Measurements from ENCODE around the gene ANP32A.

Gene ANP32A

DNA sequence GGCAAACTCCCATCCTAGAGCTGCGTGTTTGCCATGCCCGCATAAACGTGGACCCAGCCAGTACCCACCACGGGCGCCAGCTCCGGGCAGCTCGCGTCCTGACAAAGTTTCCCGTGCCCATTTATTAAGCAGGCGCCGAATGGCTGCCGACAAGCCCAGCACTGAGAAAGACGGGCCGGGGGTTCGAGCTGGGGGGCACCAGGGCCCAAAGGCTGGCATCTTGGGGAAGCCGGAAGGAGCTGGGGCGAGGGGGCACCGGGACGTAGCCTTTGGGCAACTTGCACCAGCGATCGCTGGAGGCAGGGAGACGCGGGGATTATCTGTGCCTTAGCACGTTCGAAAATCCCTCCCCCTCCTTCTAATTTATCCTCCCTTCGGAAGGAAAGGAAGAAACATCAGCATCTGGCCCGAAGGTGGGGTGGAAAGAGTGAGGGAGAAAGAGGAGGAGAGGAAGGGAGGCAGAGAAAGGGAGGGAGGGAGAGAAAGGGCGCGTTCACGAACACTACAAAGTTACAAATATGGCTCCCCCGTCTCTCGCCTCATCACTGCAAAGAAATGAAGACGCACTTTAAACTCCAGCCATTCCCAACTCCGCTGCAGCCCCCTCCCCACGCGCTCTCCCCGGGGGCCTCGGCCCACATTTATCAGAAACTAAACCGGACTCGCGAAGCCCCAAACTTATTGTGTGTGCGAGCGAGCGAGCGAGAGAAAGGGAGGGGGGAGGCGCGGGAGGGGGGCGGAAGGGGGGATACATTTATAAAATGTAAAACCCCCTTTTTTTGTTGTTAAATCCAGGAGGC is 1.0 kb downstream of the ANP32A start:
- DNase-seq: peak; percentile 75

DNA sequence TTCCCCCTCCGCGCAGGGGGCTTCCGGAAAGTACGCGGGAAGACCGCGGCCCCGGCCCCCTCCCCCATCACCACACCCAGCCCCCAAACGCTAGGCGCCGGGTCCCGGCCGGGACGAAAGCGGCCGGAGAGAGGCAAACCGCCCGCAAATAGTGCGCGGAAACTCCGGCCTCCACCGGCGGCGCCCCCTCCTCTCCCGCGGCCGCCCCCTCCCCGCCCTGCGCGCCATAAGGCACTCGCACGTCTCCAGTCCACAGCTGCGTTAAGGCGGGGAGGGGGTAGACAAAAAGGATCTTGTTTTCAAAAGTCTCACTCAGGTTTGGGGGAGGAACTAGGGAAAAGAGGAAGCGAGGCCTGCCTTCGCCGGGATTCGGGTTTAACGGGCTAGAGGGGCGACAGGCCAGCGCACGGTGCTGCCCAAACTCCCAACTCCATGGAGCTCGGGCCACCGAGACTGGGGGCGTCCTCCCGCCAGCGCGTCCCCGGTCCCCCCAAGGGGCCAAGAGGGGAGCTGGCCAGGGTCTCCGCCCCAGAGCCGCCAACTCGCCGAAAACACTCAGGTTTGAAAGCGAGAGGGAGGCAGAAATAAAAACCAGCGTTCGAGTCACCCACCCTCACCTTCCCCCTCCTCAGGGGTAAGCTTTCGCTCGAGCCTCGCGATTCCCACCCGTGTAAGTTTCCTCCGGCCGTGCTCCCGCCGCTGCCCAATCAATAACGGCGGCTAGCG is 1.8 kb downstream of the ANP32A start:
- DNase-seq: no peak

GRCh38 chr15:68818066-68818768 is 2.5 kb downstream of the ANP32A start:
- DNase-seq: peak; percentile 75

GRCh38 chr15:68817304-68818065 is 3.2 kb downstream of the ANP32A start:
- peak; percentile 79 for DNase-seq

- no peak for DNase-seq
Measured at GRCh38 chr15:68816795-68817303, 3.8 kb downstream of the ANP32A start.

- DNase-seq: no peak
Measured at GRCh38 chr15:68816158-68816557, 4.5 kb downstream of the ANP32A start.

GRCh38 chr15:68815598-68815997 is 5.1 kb downstream of the ANP32A start:
- DNase-seq: no peak

DNA sequence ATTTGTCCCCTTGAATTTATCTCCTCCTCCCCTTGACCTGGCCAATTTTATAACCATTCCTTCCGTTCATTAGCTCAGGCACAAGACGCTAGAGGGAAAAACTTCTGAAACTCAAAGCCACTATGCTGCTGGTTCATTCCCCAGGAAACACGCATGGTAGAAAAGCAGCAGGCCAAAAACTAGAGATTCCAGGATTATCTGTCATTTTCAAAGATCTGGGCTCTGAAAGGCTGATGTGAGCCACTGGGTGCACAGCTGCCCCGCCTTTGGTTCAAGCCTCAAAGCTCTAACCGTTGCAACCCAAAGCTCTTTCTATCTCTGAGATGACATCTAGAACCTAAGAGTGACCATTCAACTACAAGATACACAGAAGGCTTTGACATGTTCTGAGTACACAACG is 6.1 kb downstream of the ANP32A start:
- DNase-seq: no peak

DNA sequence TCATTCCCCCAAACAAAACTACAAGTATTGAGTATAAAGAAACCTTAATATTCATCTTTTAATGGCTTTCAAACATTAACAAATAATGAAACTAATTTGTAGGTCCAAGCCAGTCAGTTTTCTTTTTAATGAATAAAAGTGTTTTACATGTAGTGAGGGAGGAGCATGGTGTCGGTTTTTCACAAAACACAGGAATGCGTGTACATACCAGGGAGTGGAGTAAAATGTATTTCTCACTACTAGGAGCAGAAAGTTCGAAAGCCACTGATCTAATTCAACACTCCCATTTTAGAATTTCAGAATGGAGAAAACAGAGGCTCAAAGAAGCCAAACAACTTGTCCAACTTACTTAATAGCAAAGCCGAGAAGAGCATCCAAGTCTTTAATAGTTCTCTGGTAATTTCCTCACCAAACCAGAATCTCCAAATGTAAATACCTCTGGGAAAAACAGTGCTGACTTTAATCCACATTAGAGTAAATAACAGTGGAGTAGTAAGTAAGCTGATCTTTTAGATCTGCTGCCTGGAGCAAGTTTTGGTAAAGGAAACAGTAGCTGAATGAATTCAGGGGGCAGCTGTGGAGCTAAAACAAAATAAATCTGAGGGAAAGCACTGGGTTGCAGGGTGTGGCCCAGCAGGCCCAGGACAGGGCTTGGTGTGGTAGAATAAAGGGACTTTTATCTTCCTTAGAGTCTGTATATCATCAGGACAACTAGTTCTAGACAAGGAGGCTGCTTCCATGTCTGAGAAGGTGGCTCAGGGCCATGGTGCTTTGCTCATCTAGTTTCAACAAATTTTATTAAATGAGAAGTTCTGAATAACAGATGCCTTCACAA is 7.9 kb downstream of the ANP32A start:
- DNase-seq: no peak

- DNase-seq: no peak
Measured at GRCh38 chr15:68812069-68812468, 8.6 kb downstream of the ANP32A start.

DNA sequence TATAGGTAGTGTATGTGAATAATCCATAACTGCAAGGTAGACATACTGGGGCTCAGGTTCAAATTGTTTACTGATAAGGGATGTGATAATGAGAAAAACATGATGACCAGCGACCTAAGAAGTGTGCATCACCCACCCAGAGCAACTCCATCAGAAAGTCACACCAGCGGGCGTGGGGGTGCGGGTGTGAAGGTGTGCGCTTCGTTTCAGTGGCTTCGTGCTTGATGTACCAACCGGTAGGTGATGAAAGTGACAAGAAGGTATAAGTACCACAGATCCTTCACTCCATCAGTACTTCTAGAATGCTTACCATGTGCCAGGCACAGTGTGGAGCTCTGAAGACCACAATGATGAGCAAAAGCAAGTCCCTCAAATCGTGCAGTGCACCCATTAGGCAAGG is 11.2 kb downstream of the ANP32A start:
- no peak for DNase-seq

- no peak for DNase-seq
Measured at GRCh38 chr15:68808770-68809169, 11.9 kb downstream of the ANP32A start.

GRCh38 chr15:68808091-68808490 is 12.6 kb downstream of the ANP32A start:
- no peak for DNase-seq

- DNase-seq: no peak
Measured at GRCh38 chr15:68807249-68807648, 13.4 kb downstream of the ANP32A start.

- DNase-seq: peak; percentile 61
Measured at GRCh38 chr15:68806220-68807060, 14.3 kb downstream of the ANP32A start.

DNA sequence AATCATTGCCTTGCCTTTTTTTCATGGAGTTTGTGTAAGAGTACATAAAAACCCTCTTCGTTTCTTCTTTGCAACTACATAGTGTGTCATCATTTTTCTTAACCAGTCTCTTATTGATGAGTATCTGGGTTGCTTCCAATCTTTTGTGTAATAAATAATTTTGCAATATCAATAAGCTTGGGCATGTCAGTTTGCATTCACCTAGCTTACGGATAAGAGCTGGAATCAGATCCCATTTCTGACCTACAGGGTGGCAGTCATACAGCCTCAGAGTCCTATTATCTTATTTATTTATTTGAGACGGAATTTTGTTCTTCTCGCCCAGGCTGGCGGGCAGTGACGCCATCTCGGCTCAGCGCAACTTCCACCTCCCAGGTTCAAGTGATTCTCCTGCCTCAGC is 18.3 kb downstream of the ANP32A start:
- no peak for DNase-seq

- DNase-seq: no peak
Measured at GRCh38 chr15:68801572-68802148, 19.0 kb downstream of the ANP32A start.

GRCh38 chr15:68800875-68801274 is 19.8 kb downstream of the ANP32A start:
- DNase-seq: no peak

GRCh38 chr15:68798346-68799094 is 22.2 kb downstream of the ANP32A start:
- DNase-seq: no peak

Measured in midbrain (tissue), 1 donor.